A549 (cell line): Measurements from ENCODE around the gene CD160. TPM values are rescaled to one million over a fixed set of nuclear protein-coding genes. Genes with fewer than 3 reads are reported as not detected.
A peak's percentile ranks its signal among the peaks of the same experiment; 100 is the strongest.
"Not testable (repeated sequence)": the region's sequence is repeated elsewhere in the genome, so short reads cannot be mapped to it uniquely, and the experiment has no call there.

ENCODE experiments used
- ATAC-seq, 2 experiments: fragments of 200-7000 bp in 1 of 2; fragments of >200 bp in 1 of 2; cut with Nextera tagmentation in 1 of 2; cut with Tn5 transposase in 1 of 2; 3 replicates each; pipeline versions ENCODE4 v1.8.0 to v1.9.1; 2018 to 2020; ENCODE audit warnings: mild to moderate bottlenecking in 1 of 2, moderate library complexity in 1 of 2
- CTCF ChIA-PET: fragments of 300-600 bp; sonication (Branson Sonifier 250); formaldehyde crosslinking; extraction: SDS; loops from one replicate; lab custom pipeline; 2021; ENCODE audit warnings: antibody characterized with exemption, inconsistent platforms; lab: Yijun Ruan, JAX
- POLR2A ChIA-PET: fragments of 350-600 bp; formaldehyde crosslinking; extraction: SDS; loops from one replicate; lab custom pipeline; 2021; ENCODE audit warnings: antibody characterized with exemption, inconsistent platforms; lab: Yijun Ruan, JAX
- DNase-seq, 2 experiments: peaks; one replicate each; pipeline versions ENCODE4 v3.0.0 to v3.0.0-alpha.2; 2011 to 2016; ENCODE audit warnings: low read depth in 1 of 2, low spot score in 1 of 2
- FAIRE-seq: peaks from 2 replicates; lab custom pipeline; 2011; peaks lifted over from hg19 to GRCh38; lab: Jason Lieb, UNC
- H3K27ac ChIP-seq, 2 experiments: fragments of >200 bp; sonication (Bioruptor Twin); formaldehyde crosslinking; 3 replicates each; pipeline ENCODE4 v1.5.1; 2016 to 2017
- H3K4me1 ChIP-seq: fragments of >200 bp; sonication (Bioruptor Twin); formaldehyde crosslinking; 3 replicates; pipeline ENCODE4 v1.6.1; 2016
- H3K4me2 ChIP-seq: fragments of >200 bp; sonication (Bioruptor Twin); formaldehyde crosslinking; 3 replicates; pipeline ENCODE4 v1.6.1; 2016
- H3K4me3 ChIP-seq: fragments of >200 bp; sonication (Bioruptor Twin); formaldehyde crosslinking; 3 replicates; pipeline ENCODE4 v1.5.1; 2016
- H3K9me3 ChIP-seq: fragments of >200 bp; sonication (Bioruptor Twin); formaldehyde crosslinking; 3 replicates; pipeline ENCODE4 v1.6.1; 2016
- EHF ChIP-seq: fragments of 250-450 bp; sonication (Bioruptor Pico); IDR thresholded peaks from 2 replicates; pipeline ENCODE4 v1.5.0; 2020; ENCODE audit warnings: mild to moderate bottlenecking
- EHMT2 ChIP-seq: fragments of 200-600 bp; sonication (generic); IDR thresholded peaks from 2 replicates; pipeline ENCODE4 v1.6.1; 2016; ENCODE audit warnings: antibody characterized with exemption, low read depth, mild to moderate bottlenecking, moderate library complexity
- EP300 ChIP-seq, 2 experiments: fragments of >200 bp; sonication (Bioruptor Twin); formaldehyde crosslinking; IDR thresholded peaks; 2 replicates in 1 of 2; 3 replicates in 1 of 2; pipeline ENCODE4 v1.6.1; 2016 to 2017
- ESRRA ChIP-seq: fragments of 150-350 bp; IDR thresholded peaks from 2 replicates; pipeline ENCODE4 v1.6.1; 2014; ENCODE audit warnings: mild to moderate bottlenecking, low read length, borderline replicate concordance
- HEYL ChIP-seq: fragments of 250-450 bp; sonication (Bioruptor Pico); IDR thresholded peaks from 2 replicates; pipeline ENCODE4 v1.8.0; 2021; ENCODE audit warnings: mild to moderate bottlenecking, moderate library complexity
- HOXB13 ChIP-seq: fragments of 250-450 bp; sonication (Bioruptor Pico); IDR thresholded peaks from 2 replicates; pipeline ENCODE4 v1.5.0; 2020; ENCODE audit warnings: low read depth, mild to moderate bottlenecking, moderate library complexity
- JUN ChIP-seq, 2 experiments: fragments of >200 bp; sonication (Bioruptor Twin); formaldehyde crosslinking; IDR thresholded peaks; 2 replicates in 1 of 2; 3 replicates in 1 of 2; pipeline ENCODE4 v1.6.1; 2016 to 2017
- KDM5A ChIP-seq: fragments of 200-600 bp; sonication (generic); IDR thresholded peaks from 2 replicates; pipeline ENCODE4 v1.6.1; 2016; ENCODE audit warnings: antibody characterized with exemption, mild to moderate bottlenecking
- MAZ ChIP-seq: fragments of 150-350 bp; IDR thresholded peaks from 2 replicates; pipeline ENCODE4 v1.6.1; 2014; ENCODE audit warnings: antibody characterized with exemption, low read depth, low read length, borderline replicate concordance
- NFE2L2 ChIP-seq: fragments of 150-350 bp; conservative IDR thresholded peaks from 2 replicates; pipeline ENCODE4 v1.6.1; 2014; ENCODE audit warnings: low read length
- POLR2A ChIP-seq: IDR thresholded peaks from 2 replicates; pipeline ENCODE4 v1.6.1; 2012; ENCODE audit warnings: mild to moderate bottlenecking, low read length
- RAD21 ChIP-seq, 2 experiments: fragments of >200 bp in 1 of 2; sonication (Bioruptor Twin) in 1 of 2; formaldehyde crosslinking in 1 of 2; IDR thresholded peaks in 1 of 2; conservative IDR thresholded peaks in 1 of 2; 2 replicates in 1 of 2; 3 replicates in 1 of 2; pipeline ENCODE4 v1.6.1; 2012 to 2018; ENCODE audit warnings: inconsistent platforms in 1 of 2
- SMC3 ChIP-seq: fragments of >200 bp; sonication (Bioruptor Twin); formaldehyde crosslinking; IDR thresholded peaks from 3 replicates; pipeline ENCODE4 v1.6.1; 2018; ENCODE audit warnings: inconsistent platforms
- SREBF2 ChIP-seq: fragments of 450-650 bp; IDR thresholded peaks from 2 replicates; pipeline ENCODE4 v1.6.1; 2014; ENCODE audit warnings: mild to moderate bottlenecking, moderate library complexity
- ZC3H11A ChIP-seq: fragments of 450-650 bp; IDR thresholded peaks from 2 replicates; pipeline ENCODE4 v1.6.1; 2014; ENCODE audit warnings: antibody characterized with exemption, mild to moderate bottlenecking
- ZSCAN20 ChIP-seq: fragments of 250-450 bp; sonication (Bioruptor Pico); IDR thresholded peaks from 2 replicates; pipeline ENCODE4 v1.8.0; 2022; ENCODE audit warnings: mild to moderate bottlenecking, moderate library complexity
- WGBS: methylation state at CpG from one replicate; pipeline ENCODE4 v1.1.6; 2017; ENCODE audit errors: missing lambda C conversion rate; 5-methylcytosine and 5-hydroxymethylcytosine counted together
- polyA plus RNA-seq, 4 experiments: library from polyadenylated mRNA; depleted of rRNA in 3 of 4; stranded (reverse); fragments of >200 nt; fragmentation: RNase III in 1 of 4; extraction: RNeasy Plus Mini Kit Qiagen cat#74134 plus additional on column Dnase treatment in 1 of 4; gene quantifications; 2 replicates in 3 of 4; 3 replicates in 1 of 4; pipeline ENCODE4 v1.2.3, GENCODE V29; 2011 to 2017
- TF ChIP-seq, protein P1 (sequence below): IDR thresholded peaks from 2 replicates; pipeline ENCODE4 v1.6.1; 2012; ENCODE audit warnings: low read depth, borderline replicate concordance
- TF ChIP-seq, protein P2 (sequence below): fragments of >200 bp; sonication (Bioruptor Twin); formaldehyde crosslinking; IDR thresholded peaks from 3 replicates; pipeline ENCODE4 v1.5.1; 2016
- TF ChIP-seq, protein P3 (sequence below): IDR thresholded peaks from 2 replicates; pipeline ENCODE4 v1.6.1; 2012
- TF ChIP-seq, protein P4 (sequence below): fragments of 200-600 bp; sonication (generic); IDR thresholded peaks from 2 replicates; pipeline ENCODE4 v1.6.1; 2016; ENCODE audit warnings: antibody characterized with exemption, mild to moderate bottlenecking, moderate library complexity

Gene CD160
- polyA plus RNA-seq, 2 of the 4 experiments (the other 2 are of a cell fraction), result 0.05 TPM; not detected in 1

DNA sequence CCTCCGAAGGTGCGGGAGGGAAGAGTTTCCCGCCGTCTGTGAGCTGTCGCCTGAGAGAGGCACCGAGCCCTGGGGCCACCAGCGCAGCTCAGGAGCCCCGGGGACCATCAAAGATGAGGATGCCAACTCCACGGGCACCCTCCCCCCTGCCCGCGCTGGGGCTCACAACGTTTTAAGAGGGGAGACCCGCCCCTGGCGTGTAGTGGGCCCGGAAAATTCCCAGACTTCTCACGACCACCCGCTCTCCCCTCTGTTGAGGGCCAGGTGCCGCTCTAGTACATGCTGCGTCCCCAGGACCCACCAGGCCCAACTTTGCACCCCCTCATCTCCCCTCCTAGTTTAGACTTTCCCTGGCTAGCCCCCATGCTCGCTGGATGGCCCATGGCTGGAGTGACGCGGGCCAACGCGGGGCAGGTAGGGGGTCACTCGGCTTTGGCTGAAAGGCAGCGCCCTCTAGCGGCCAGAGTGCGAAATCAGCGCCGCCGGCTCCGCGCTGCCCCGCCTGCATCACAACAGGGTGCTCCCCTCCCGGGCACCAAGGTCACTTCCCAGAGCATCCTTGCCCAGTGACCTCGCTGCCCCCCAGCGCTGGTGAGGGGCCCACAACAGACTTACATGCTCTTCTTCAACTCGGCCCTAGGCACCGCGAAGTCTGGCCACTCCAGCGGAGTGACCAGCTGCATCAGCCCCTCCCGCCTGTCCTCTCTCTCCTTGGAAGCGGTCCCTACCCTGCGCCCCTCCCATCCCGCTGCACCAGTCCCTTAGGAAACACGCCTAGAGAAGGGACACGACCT, 1.8 kb downstream of the CD160 start:
- CTCF ChIA-PET, result interaction anchor here (0.6 to 3.5 kb wide), 33 partner anchors 9 to 295 kb away, joined by 3 to 35 read pairs (median 5); partner anchors contain the start of genes NUDT17 and PDZK1
- 5% methylated on average over 41 of the region's 47 CpGs for WGBS
- TF ChIP-seq ZC3H11A (no peak), NFE2L2 (no peak), MAZ (peak; percentile 81; the same call in 1 of the 2 replicates), SMC3 (peak; percentile 90), POLR2A (no peak), RAD21 (conservative IDR thresholded peaks at IDR 0.05 in 1 of 2, IDR thresholded peaks at IDR 0.05 in 1 of 2) (peak; percentile 85 to 95)
- TF ChIP-seq, protein P1, sequence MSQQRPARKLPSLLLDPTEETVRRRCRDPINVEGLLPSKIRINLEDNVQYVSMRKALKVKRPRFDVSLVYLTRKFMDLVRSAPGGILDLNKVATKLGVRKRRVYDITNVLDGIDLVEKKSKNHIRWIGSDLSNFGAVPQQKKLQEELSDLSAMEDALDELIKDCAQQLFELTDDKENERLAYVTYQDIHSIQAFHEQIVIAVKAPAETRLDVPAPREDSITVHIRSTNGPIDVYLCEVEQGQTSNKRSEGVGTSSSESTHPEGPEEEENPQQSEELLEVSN, result peak; percentile 88
- TF ChIP-seq, protein P2, sequence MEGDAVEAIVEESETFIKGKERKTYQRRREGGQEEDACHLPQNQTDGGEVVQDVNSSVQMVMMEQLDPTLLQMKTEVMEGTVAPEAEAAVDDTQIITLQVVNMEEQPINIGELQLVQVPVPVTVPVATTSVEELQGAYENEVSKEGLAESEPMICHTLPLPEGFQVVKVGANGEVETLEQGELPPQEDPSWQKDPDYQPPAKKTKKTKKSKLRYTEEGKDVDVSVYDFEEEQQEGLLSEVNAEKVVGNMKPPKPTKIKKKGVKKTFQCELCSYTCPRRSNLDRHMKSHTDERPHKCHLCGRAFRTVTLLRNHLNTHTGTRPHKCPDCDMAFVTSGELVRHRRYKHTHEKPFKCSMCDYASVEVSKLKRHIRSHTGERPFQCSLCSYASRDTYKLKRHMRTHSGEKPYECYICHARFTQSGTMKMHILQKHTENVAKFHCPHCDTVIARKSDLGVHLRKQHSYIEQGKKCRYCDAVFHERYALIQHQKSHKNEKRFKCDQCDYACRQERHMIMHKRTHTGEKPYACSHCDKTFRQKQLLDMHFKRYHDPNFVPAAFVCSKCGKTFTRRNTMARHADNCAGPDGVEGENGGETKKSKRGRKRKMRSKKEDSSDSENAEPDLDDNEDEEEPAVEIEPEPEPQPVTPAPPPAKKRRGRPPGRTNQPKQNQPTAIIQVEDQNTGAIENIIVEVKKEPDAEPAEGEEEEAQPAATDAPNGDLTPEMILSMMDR, result peak; percentile 93
- TF ChIP-seq, protein P3, sequence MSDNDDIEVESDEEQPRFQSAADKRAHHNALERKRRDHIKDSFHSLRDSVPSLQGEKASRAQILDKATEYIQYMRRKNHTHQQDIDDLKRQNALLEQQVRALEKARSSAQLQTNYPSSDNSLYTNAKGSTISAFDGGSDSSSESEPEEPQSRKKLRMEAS, result peak; percentile 48
- peak overlapping the region; percentile 53 for H3K4me3 ChIP-seq
- H3K4me1 ChIP-seq, result peaks cover 13% of the 10 kb centered on the region
- DNase-seq (peak; percentile 61 to 62), FAIRE-seq (no peak), ATAC-seq (peak; percentile 92 to 97)
- H3K9me3 ChIP-seq, result no peaks in the 10 kb centered on the region
- H3K4me2 ChIP-seq, result peak overlapping the region; percentile 89
- peak overlapping the region; percentile 82 to 88 for H3K27ac ChIP-seq
- POLR2A ChIA-PET, result interaction anchor here (0.5 to 1.4 kb wide), 3 partner anchors 24 to 440 kb away, joined by 3 to 6 read pairs (median 5); partner anchors contain the start of genes POLR3C and RNF115

DNA sequence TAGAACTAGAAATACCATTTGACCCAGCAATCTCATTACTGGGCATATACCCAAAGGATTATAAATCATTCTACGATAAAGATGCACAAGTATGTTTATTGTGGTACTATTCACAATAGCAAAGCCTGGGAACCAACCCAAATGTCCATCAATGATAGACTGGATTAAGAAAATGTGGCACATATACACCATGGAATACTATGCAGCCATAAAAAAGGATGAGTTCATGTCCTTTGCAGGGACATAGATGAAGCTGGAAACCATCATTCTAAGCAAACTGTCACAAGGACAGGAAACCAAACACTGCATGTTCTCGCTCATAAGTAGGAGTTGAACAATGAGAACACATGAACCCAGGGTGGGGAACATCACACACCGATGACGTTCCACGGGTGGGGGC, 6.9 kb downstream of the CD160 start:
- CTCF ChIA-PET, DNase-seq, FAIRE-seq, H3K4me3 ChIP-seq, POLR2A ChIA-PET, H3K4me2 ChIP-seq, H3K27ac ChIP-seq, H3K4me1 ChIP-seq, ATAC-seq, H3K9me3 ChIP-seq: not testable (repeated sequence)
- 89% methylated on average over 5 of the region's 5 CpGs for WGBS

DNA sequence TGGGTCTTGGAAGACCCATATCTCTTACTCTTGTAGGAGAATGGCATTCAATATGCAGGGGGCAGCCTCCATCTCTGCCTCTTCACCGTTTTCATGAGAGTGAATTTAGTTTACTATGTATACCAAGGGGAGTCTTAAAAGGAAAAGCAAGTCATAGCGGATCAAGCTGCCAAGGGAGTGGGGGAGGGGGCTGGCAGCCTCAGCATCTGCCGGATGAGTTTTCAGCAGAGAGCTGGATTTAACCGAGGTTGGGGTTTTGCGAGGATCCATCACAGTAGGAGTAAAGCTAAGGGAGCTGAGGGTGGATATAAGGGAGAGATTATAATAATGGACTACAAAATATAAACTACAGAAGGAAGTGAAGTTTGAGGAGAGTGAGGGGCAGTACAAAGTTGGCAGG, 9.9 kb downstream of the CD160 start:
- H3K4me1 ChIP-seq, result no peaks in the 10 kb centered on the region
- no peaks in the 10 kb centered on the region for H3K9me3 ChIP-seq
- ChIA-PET POLR2A (no interaction called here), CTCF (interaction anchor here (0.9 kb wide), 1 partner anchor 116 kb away, joined by 3 read pairs; the partner anchor contains the start of gene NUDT17)
- WGBS, result 88% methylated on average over 5 of the region's 5 CpGs
- no peak overlapping the region for H3K27ac ChIP-seq
- no peak for ATAC-seq
- no peak overlapping the region for H3K4me2 ChIP-seq
- DNase-seq, result no peak
- no peak overlapping the region for H3K4me3 ChIP-seq
- FAIRE-seq, result no peak
- TF ChIP-seq ESRRA (no peak), ZSCAN20 (CRISPR knock-in tag) (no peak), EP300 (IDR thresholded peaks at IDR 0.05) (no peak), EHF (no peak), KDM5A (no peak)

DNA sequence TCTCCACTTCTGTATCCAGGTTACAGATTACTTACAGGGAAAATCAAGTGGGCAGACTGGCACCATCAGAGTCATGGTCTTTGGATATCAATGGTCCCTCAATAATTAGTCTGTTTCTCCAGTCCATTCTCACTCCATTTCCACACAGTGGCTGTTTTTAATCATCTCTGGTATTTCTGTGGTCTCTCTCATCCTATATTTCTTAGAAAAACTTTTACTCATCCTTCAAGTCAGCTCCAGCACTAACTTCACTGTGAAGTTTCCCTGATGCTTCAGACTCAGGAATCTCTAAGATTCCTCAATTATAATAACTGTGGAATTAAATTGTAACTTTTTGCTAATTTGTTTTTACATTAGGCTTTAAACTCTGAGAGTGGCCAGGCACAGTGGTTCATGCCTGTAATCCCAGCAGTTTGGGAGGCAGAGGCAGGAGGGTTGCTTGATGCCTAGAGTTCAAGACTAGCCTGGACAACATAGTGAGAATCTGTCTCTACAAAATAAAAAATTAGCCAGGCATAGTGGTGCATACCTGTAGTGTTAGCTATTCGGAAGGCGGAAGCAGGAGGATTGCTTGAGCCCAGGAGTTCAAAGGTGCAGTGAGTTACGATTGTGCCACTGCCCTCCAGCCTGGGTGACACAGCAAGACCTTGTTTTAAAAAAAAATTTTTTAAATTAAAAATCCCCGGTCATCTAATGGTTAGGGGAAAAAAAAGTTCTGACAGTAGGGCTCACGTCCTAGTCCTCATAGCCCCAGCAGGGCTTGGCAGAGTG, 10.6 kb downstream of the CD160 start:
- no peak overlapping the region for H3K27ac ChIP-seq
- FAIRE-seq, result no peak
- no peak for ATAC-seq
- H3K4me2 ChIP-seq, result no peak overlapping the region
- no peak for DNase-seq
- 87% methylated on average over 5 of the region's 5 CpGs for WGBS
- ChIA-PET POLR2A (no interaction called here), CTCF (interaction anchor here (0.9 to 1.0 kb wide), 2 partner anchors 8 to 116 kb away, joined by 3 to 4 read pairs; partner anchors contain the start of gene NUDT17)
- H3K4me3 ChIP-seq, result no peak overlapping the region
- TF ChIP-seq SREBF2 (no peak), JUN (IDR thresholded peaks at IDR 0.05) (no peak), ESRRA (no peak), HOXB13 (CRISPR knock-in tag) (no peak), EHMT2 (no peak), HEYL (no peak)
- TF ChIP-seq, protein P4, sequence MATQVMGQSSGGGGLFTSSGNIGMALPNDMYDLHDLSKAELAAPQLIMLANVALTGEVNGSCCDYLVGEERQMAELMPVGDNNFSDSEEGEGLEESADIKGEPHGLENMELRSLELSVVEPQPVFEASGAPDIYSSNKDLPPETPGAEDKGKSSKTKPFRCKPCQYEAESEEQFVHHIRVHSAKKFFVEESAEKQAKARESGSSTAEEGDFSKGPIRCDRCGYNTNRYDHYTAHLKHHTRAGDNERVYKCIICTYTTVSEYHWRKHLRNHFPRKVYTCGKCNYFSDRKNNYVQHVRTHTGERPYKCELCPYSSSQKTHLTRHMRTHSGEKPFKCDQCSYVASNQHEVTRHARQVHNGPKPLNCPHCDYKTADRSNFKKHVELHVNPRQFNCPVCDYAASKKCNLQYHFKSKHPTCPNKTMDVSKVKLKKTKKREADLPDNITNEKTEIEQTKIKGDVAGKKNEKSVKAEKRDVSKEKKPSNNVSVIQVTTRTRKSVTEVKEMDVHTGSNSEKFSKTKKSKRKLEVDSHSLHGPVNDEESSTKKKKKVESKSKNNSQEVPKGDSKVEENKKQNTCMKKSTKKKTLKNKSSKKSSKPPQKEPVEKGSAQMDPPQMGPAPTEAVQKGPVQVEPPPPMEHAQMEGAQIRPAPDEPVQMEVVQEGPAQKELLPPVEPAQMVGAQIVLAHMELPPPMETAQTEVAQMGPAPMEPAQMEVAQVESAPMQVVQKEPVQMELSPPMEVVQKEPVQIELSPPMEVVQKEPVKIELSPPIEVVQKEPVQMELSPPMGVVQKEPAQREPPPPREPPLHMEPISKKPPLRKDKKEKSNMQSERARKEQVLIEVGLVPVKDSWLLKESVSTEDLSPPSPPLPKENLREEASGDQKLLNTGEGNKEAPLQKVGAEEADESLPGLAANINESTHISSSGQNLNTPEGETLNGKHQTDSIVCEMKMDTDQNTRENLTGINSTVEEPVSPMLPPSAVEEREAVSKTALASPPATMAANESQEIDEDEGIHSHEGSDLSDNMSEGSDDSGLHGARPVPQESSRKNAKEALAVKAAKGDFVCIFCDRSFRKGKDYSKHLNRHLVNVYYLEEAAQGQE, result no peak
- TF ChIP-seq, protein P3, result no peak
- no peaks in the 10 kb centered on the region for H3K4me1 ChIP-seq
- no peaks in the 10 kb centered on the region for H3K9me3 ChIP-seq
